ENCODE data around the gene GRB10. TPM values are rescaled to one million over a fixed set of nuclear protein-coding genes. Genes with fewer than 3 reads are reported as not detected.

The GRB10 gene
- total and polyA plus RNA-seq, 2 donors (not counting 3 experiments of a cell fraction or from before 2014, with no cell fraction given): 43.7 to 240 TPM

GRCh38 chr7:50632561-50633413 lies 149.9 kb downstream of the GRB10 start:
- intact Hi-C loops (cut with micrococcal nuclease) (loop anchor here (1.0 kb wide), 1 partner anchor 164 kb away; no protein-coding TSS in a partner anchor), dilution Hi-C loops (cut with MboI; ENCODE audit: extremely low pct_ligation_motif_present, low sequenced_read_pairs) (no loop called here)
- H3K9me1 ChIP-seq (replicated peaks; ENCODE audit: control insufficient read depth, extremely low read depth, insufficient read depth, low read length): no peaks in the 10 kb centered on the region
- H3K4me1 ChIP-seq (ENCODE audit: control insufficient read depth, extremely low read depth, insufficient read depth, low read length): peaks cover 4% of the 10 kb centered on the region
- H3K9ac ChIP-seq (replicated peaks; ENCODE audit: extremely low read depth, insufficient read depth, low read length): no peak overlapping the region
- no peak overlapping the region for H3K4me2 ChIP-seq (ENCODE audit: insufficient read depth, low read length)
- H3K4me3 ChIP-seq (replicated peaks in 1 of 3; ENCODE audit: insufficient read depth in 1 of 3, low read depth in 1 of 3, low read length in 3 of 3): no peak overlapping the region
- no peak overlapping the region for H3K27ac ChIP-seq (ENCODE audit: insufficient read depth, low read depth, low read length)
- no peak overlapping the region for H2AFZ ChIP-seq (ENCODE audit: low read depth, low read length)
- POLR2A ChIA-PET: no interaction called here
- CTCF ChIA-PET: interaction anchor here (0.9 to 3.0 kb wide), 15 partner anchors 8 to 530 kb away, joined by 3 to 14 read pairs (median 4); no protein-coding TSS in a partner anchor
- H3K36me3 ChIP-seq (ENCODE audit: control insufficient read depth in 2 of 2, extremely low read depth in 1 of 2, insufficient read depth in 2 of 2, low read length in 2 of 2): peaks cover 2% of the 10 kb centered on the region in 2 experiments
- TF ChIP-seq FOS (IDR thresholded peaks at IDR 0.05; ENCODE audit: borderline replicate concordance, insufficient read depth, low read length) (no peak), POLR2A (IDR thresholded peaks at IDR 0.05; ENCODE audit: low read depth, low read length) (no peak), GATA2 (IDR thresholded peaks at IDR 0.05; ENCODE audit: insufficient read depth, insufficient read length, low read depth, low read length) (no peak), EZH2 (IDR thresholded peaks at IDR 0.05; ENCODE audit: borderline replicate concordance, low read depth, low read length, severe bottlenecking) (no peak), MAX (IDR thresholded peaks at IDR 0.05; ENCODE audit: insufficient read depth, insufficient read length) (no peak), CTCF (IDR thresholded peaks at IDR 0.05; ENCODE audit: extremely low read depth in 1 of 2, insufficient read depth in 1 of 2, low read depth in 1 of 2, low read length in 2 of 2) (peak; percentile 81 to 82)
- peak; percentile 82 for FAIRE-seq
- H3K79me2 ChIP-seq (ENCODE audit: control insufficient read depth, insufficient read depth, low read length): peaks cover 87% of the 10 kb centered on the region
- H4K20me1 ChIP-seq (replicated peaks; ENCODE audit: control insufficient read depth, extremely low read depth, insufficient read depth, low read length): peaks cover 7% of the 10 kb centered on the region
- H3K9me3 ChIP-seq (replicated peaks; ENCODE audit: control insufficient read depth, insufficient read depth, low read length): no peaks in the 10 kb centered on the region
- no peaks in the 10 kb centered on the region for H3K27me3 ChIP-seq (ENCODE audit: control insufficient read depth in 2 of 2, insufficient read depth in 2 of 2, low read length in 2 of 2)
- BruUV-seq (replicated peaks): no TSS peak
- peak; percentile 71 for DNase-seq (ENCODE audit: low read depth, low spot score)

Data from endothelial cell of umbilical vein (primary cell).